Activated CD8-positive, alpha-beta memory T cell treated with anti-CD3 and anti-CD28 coated beads, Interleukin-2, amount 50 U/mL, for 4 hours (primary cell): ENCODE results near the gene DMRTC2.
A peak's percentile ranks its signal among the peaks of the same experiment; 100 is the strongest.

Experiments used
- DNase-seq: peaks from one replicate; pipeline ENCODE4 v3.0.0-alpha.2; 2020

The DMRTC2 gene

DNA sequence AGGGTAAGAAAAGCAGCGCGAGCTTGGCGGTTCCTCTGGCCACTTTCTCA lies at the start of gene DMRTC2:
TSS of gene DMRTC2 (plus strand) at position 42 of the 50 bp plus-strand sequence. CDS start 2,387 bp downstream, outside the sequence.
- no peak for DNase-seq

DNA sequence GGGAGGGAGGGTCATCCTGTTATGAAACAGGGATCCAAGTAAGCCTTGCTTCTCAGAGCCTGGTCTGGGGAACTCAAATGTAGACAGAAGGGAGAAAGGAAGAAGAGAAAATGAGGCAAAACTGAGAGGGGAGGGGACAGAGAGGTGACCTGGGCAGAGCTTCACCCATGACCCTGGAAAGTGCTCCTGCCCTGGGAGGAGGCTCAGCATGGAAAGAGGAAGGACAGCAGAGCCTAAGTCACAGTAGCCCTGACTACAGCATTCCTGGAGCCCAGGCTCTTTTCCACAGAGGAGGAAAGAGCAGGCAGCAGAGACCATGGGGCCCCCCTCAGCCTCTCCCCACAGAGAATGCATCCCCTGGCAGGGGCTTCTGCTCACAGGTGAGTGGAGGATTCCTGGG lies 48.5 kb upstream of the DMRTC2 start, which contains the start of gene CEACAM3:
TSS of gene CEACAM3 (plus strand) at position 226 of the 400 bp plus-strand sequence. CDS start at position 317, 91 bp downstream.
- no peak for DNase-seq

DNA sequence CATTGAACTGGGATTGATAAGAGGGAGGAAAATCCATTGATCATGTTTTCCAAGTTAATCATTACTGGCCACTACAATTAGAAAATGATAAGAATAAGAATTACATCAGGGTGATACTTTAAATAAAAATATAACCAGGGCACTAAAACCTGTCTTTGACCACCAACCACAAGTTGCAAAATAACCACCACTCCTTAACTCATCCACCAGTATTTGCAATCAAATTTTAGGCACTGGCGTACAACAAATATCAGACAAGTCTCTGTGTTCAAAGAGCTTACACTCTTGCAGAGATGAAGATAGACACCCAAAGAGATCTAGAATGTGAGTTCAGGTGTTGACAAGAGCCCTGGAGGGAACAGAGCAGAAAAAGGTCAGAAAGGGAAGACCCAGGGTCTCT lies 47.9 kb upstream of the DMRTC2 start:
- DNase-seq, result no peak

DNA sequence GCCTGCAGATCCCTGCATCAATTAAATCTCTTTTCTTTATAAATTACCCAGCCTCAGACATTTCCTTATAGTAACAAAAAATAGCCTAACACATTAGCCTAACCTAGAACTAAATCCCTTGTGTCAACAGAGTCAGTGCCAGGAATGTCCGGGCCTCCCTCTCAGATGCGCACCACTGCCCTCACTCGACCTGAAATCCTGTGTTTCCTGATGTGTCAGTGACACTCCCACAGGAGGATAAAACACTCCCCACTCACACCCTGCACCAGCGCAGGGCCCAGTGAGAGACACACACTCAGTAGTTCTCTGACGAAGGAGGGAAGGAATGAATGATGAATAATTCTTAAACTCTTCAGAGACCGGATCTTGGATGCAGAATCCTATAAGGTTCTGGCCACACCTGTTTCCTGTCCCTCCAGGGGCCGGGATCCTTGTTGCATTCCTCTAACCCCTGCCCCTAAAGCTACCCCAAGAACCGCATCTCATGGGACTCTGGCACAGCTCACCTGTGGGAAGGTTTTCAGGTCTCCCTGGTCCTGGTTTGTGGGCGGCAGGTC lies 45.3 kb upstream of the DMRTC2 start:
- no peak for DNase-seq

DNA sequence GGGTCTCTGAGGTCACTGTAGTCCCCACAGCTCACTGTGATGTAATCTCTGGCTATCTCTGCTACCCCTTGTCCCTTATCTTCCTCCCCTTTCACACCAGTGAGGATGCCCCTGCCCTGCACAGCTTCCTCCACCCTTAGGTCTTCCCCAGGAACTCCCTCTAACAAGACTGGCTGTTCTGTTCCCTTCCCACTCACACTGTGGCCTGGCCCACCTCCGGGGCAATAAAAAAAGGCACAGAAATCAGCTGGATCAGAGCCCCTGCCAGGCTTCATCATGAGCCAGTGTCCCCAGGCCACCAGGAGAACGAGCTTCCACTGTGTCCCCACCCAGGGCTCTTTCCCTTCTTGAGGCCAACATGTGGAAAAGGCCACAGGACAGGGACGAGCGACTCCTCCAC lies 43.8 kb upstream of the DMRTC2 start:
- DNase-seq, result no peak

DNA sequence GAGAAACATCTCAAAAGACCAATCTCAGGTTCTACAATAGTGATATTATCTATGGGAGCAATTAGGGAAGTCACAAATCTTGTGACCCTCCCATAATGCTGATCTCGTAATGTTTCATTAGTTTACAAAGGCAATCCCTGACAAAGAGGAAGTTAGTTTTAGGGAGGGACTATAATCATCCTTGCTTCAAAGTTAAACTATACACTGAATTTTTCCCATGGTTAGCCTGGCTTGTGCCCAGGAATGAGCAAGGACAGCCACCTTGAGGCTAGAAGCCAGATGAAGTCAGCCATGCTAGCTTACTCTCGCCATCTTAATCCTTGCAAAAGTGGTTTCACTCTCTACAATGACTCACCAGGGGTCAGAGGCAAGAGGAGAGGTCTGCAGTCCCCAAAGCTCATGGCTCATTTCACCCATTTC lies 43.0 kb upstream of the DMRTC2 start:
- DNase-seq, result no peak

DNA sequence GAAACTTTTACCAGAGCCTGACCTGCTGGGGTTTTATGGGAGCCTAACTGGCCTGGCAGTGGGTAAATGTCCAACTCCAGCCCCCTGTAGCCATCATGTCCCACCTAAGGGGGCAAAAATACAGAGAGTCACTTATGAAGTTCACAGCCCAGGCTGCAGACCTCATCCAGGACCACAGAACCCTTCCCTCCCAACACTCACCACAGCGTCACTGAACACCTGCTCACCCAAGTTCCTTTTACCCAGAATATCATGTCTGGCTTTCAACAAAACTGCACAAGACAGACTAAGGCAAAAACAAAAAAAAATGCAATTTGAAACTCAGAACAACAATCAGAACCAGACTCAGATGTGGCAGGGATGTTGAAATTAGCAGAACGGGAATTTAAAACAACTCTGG lies 42.1 kb upstream of the DMRTC2 start:
- no peak for DNase-seq

DNA sequence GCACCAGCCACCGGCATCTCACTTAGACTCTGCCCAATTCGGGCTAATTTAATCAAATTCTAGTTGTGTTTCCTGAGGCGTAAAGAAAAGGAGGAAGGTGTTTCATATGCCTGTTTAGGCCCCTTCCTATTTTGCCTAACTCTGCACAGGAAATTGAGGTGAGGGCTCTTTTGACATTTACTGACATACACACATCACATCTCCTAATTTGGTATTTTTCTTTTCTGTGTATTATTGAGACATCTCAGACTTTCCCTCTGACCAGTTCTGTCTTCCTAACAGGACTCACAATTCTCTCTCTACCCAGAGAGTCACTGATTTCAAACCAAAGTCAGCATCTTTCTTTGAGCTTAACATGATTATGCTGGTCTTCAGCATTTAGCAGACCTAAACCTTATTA lies 40.5 kb upstream of the DMRTC2 start:
- no peak for DNase-seq

DNA sequence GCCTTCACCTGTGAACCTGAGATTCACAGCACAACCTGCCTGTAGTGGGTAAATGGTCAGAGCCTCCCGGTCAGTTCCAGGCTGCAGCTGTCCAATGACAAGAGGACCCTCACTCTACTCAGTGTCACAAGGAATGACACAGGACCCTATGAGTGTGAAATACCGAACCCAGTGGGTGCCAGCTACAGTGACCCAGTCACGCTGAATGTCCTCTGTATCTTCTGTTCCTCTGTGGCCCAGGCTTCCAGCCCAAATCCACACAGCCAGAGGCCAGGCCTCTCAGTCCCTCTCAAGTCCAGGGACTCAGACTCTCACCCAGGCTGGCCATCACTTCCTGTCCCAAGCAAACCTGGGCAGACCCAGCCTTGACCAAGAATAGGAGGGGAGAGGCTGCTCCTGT lies 37.7 kb upstream of the DMRTC2 start:
- no peak for DNase-seq

DNA sequence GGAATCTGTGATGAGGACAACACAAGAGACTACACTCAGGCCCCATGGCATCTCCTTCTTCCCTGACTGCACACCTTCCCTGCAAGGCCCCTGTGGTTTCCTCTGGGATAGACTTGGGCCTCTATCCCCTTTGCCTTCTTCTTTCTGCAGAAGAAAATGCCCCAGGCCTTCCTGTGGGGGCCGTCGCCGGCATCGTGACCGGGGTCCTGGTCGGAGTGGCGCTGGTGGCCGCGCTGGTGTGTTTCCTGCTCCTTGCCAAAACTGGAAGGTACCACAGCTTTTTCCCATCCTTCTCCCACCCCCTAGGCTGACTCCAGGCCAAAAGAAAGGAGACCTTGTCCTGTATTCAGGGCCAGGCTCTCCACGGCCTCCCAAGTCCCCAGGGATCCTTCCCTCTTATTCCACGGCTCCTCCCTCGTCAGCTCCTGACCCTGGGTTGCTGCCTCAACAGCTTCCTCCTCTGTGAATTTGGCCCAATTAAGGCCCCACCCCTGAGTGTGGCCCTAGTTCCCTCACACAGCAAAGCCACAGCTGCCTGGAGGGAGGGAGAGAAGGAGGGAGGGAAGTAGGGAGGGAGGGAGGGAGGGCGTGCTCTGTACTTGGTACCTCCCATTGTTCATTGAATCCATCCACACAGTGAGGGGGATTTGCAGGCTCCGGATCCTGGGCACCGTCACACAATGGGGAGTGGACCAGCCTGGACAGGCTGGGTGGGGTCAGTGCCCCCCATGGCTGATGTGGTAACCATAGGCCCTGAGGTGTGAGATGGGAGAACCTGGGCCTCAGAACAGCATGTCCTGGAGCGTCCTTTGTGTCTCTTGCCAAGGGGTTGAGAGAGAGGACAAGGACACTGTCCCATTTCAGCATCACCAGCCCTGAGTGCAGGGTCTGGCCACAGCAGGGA lies 35.9 kb upstream of the DMRTC2 start:
- DNase-seq, result no peak

DNA sequence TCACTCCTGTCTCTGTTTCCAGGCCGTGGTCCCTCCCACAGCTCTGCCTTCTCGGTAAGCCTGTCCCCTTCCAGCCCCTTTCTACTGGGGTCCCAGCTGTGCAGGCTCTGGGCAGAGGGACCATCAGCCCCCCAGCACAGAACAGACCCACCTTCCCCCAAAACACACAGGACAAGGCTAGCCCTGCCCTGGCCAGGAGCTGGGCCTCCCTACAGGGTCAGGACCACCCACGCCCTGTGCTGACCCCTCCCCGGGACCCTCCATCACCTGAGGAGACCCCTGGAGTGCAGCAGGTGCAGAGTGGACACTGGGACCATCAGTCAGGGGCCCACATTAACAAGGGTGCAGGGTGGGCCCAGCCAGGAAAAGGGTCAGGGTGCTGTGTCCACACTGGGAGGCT lies 34.5 kb upstream of the DMRTC2 start:
- DNase-seq, result no peak

DNA sequence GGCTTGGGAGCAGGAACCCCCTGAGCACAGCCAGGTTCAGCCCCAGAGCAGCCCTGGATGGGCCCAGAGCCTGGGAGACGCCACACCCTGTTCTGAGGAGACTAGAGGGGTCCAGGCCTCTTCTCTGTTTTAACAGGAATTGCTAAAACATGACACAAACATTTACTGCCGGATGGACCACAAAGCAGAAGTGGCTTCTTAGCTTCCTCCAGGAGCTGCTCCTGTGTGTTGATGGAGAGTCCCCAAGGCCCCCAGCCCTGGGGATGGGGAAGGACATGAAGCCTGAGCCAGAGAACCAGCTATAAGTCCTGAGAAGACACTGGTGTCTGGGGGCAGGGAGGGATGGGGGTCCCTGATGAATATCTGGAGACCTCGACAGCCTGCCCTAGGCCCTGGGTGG lies 33.8 kb upstream of the DMRTC2 start:
- DNase-seq, result no peak

DNA sequence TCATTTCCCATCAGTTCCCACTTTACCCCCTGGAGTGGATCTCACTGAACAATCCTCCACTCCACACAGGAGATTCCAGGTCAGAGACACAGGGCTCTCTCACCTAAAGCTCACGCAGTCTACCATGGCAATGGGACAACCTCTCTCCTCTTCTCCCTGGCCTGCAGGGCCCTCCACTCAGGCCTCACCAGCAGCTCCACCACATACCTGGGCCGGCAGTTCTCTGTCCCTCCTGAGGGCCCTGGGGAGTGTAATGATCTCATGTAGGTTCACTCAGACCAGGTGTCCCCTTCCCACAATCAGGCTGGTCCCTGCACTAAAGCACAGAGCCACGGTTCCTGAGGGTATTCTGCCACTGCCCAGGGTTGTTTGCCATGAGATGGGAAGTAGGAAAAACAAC lies 32.9 kb upstream of the DMRTC2 start:
- DNase-seq, result no peak

DNA sequence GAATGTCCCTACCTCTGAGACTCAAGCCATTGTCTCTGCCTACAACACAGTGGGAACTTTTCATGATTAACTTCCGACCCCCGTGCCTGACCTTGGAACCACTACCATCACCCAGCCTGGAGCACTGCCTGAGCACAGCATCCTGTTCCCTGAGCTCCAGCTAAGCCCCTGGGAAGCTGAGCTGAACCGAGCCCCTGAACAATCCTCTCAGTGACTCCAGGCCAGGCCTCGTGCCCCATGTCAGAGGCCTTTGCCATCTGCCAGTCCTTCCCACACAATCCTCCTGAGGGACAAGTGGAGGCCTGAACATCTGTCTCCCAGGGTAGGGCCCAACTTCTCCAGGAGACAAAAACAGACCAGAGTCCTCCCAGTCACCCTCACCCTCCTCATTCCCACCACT lies 30.9 kb upstream of the DMRTC2 start:
- DNase-seq, result no peak

DNA sequence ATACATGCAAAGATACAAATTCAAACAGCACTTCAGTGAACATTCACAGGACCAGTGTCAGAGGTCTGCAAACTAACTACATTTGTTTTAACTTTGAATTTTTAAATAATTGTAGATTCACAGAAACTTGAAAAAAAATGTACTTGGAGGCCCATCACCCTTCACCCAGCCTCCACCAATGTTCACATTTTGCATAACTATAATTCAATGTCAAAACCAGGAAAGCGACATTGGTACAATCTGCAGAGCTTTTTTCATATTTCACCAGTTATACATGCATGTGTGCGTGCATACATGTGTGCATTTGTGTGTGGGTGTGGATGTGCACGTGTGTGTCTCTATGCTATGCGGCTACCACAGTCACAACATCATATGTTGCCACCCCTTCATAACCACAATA lies 29.5 kb upstream of the DMRTC2 start:
- DNase-seq, result no peak

DNA sequence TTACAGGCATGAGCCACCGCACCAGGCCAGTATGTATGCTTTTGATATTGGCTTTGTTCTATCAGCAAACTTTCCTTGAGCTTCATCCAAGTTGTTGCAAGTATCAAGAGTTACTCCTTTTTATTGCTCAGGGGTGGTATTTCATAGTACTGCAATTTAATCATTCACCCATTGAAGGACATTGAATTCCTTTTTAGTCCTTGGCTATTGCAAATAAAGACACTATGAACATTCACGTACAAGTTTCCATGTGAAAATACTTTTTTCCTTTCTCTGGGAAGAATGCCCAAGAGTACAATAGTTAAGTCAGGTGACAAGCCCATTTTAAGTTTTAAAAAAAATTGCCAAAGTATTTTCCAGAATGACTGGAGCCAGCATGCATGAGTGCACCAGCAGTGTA lies 28.1 kb upstream of the DMRTC2 start:
- DNase-seq, result no peak

DNA sequence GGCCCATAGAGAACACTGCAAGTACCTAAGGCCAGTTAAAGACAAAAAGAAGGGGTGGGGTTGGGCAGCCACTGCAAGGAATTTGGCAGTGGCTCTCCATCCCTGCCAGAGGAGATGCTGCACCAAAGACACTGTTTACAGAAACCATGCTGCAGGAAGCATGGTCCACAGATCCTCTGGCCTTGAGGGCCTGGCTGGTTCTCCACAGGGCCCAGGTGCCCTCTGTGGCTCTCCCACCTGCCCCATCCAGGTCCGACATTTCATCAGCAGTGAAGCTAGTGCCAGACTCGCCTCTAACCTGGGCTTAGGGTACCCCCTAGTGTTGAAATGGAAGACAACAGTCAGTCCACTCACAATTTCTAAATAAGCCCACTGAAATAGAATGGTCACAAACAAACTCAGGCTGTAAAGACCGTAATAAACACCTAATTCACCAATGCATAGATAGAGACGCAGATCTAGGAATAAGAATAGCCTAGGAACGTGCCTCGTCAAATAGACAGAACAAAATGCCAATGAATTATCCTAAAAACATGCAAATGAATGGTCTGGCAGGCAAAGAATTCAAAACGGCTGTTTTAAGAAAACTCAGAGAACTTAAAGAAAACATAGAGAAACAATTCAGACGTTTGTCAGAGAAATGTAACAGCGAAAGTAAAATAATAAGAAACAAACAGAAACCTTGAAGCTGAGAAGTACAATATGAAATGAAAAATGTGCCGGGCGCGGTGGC lies 23.7 kb upstream of the DMRTC2 start:
- peak; percentile 43 for DNase-seq

DNA sequence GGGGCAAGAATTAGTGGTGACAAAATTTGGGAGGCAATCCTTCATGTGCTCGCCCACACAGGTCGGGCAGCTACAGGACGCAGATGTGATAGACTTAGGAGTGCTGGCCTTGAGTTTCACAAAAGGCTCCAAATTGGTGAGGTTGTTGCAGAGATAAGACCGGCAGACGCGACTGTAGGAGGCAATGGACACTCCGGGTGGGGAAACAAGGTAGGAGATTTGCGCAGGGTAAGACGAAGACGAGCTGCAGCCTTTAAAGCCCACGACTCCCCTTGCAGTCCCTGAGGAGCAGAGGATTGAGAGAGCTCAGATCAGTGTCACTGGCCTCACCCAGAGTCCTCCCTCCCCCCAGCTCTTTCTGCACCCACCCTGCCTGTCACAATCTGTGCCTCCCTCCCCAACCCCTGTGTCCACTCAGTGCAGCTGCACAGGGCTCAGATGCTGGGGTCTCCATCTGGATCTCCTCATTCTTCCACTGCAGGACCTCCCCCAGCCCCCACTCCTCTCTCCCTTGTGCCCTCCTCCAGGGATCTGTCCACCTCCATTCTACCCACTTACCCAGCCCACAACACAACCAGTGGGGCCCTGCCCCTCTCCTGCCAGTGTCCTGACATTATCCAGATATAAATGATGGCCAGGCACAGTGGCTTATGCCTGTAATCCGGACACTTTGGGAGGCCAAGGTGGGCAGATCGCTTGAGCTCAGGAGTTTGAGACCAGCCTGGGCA lies 6.7 kb upstream of the DMRTC2 start:
- no peak for DNase-seq

DNA sequence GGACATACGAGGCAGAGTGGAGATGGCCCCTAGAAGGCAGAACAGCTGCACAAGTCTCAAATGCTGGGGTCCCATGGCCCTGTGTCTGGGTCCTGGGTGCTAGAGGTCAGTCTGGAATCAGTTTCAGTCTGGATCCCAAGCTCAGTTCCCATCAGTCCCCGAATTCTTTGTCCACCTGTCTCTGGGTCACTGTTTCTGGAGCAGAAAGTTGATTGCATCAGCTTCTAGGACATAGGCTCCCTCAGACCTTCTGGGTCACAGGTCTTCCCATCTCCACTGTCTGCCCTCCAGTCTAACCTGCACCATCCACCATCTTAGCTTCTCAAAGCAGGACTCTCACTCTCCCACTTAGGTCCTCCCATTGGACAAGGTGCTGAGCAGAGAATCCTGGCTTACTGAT lies 5.6 kb upstream of the DMRTC2 start:
- no peak for DNase-seq

DNA sequence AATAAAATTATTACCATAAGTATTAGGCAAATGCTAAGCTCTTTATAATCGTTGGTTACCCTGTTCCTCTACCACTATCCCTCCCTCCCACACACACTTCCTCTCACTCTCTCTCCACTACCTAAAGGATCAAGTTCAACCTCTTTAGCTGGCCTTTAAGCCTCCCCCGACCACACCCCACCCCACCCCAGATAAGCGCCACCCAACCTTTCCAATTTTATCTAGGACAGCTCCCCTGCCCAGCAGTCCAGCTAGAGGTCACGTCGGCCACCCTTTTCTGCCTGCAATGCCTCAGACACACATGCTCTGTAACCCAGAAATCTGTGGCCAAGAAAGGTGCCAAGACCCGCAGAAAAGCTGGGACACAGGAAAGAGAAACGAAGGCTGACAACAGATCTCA lies 1.5 kb upstream of the DMRTC2 start:
- no peak for DNase-seq

DNA sequence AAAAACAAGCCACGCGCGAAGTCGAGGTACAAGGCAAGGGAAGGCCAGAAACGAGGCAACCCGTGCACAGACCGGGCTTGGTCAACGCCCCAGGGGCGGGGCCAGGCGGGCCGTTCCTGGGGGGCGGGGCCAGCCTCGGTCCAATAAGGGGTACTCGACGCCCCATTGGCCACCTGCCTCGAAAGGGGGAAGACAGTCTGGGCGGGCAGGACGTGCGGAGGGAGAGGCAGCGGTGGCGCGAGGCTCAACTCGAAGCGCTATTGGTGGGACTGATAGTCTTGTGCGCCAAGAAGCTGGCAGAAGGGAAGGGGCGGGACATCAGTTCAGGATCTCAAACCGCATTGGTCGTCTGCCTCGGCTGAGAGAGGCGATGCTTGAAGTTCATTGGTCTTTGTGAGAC lies 241 bp upstream of the DMRTC2 start, which contains the start of gene LYPD4:
TSS of gene LYPD4 (minus strand) at position 83 of the 400 bp plus-strand sequence. CDS start 5,398 bp downstream, outside the sequence.
- no peak for DNase-seq

DNA sequence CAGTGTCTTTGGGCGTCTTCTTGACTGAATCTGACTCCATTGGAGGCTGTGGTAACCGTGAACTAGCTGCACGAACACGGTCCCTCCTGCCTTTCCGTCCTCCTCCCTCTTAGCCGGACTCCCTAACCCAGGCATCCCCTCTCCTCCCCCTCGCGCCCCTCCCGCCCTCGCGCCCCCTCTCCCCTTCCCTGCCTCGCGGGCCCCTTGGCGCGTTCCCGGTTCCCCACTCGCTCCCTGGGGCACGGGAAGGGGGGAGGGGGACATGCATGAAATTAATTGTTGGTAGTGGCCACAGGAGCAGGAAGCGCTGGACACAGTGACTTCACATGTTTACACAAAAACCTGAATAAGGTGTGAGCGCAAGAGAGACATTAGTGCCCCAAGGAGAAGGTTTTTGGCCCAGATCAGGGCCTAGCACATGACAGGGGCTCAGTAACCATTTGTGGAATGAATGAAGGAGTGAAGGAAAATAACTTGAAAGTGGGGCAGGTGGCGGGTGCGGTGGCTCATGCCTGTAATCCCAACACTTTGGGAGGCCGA lies 279 bp downstream of the DMRTC2 start:
- no peak for DNase-seq

DNA sequence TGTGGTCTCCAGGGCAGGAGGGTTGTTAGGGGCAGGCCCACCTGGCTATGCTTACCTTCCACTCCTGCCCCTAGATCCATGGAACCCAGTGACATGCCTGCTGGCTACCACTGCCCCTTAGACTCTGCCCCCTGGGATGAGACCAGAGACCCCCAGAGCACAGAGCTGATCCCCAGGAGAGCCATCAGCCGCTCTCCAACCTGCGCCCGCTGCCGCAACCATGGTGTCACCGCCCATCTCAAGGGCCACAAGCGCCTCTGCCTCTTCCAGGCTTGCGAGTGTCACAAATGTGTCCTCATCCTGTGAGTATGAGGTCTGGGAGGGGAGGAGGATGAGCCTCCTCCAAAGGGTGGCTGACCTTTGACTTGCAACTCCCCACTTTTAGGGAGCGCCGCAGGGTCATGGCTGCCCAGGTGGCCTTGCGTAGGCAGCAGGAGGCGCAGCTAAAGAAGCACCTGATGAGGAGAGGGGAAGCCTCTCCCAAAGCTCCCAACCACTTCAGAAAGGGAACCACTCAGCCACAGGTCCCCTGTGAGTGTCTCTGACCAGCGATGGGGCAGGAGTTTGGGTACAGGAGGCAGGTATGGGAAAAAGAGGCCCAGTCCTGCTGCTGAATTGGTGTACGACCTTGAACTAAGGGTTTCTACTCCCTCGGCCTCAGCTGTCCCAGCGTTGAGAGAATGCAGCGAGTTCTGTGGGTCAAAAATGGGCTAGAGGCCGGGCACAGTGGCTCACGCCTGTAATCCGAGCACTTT lies 2.7 kb downstream of the DMRTC2 start:
- no peak for DNase-seq
